ENCODE data around the gene MPDZ. TPM values are rescaled to one million over a fixed set of nuclear protein-coding genes. Genes with fewer than 3 reads are reported as not detected.

The MPDZ gene
- total and polyA plus RNA-seq, 2 of the 4 experiments (the other 2 are of a cell fraction), result 18.8 to 39.3 TPM

- H2AFZ ChIP-seq (replicated peaks; ENCODE audit: low read length, poor library complexity), result peak overlapping the region; percentile 93
- peak overlapping the region; percentile 83 for H3K4me2 ChIP-seq (ENCODE audit: low read depth, low read length)
- H3K23ac ChIP-seq (ENCODE audit: low read depth, low read length), result peak overlapping the region; percentile 93
- peak overlapping the region; percentile 90 for H3K4ac ChIP-seq (ENCODE audit: low read depth, low read length)
- peak overlapping the region; percentile 29; the same call in 1 of the 3 replicates for H2BK15ac ChIP-seq (ENCODE audit: low read depth, low read length)
- DNase-seq, result peak; percentile 74
- peak; percentile 47 for ATAC-seq (ENCODE audit: low read depth)
- H3K9ac ChIP-seq (ENCODE audit: low read depth, low read length), result peak overlapping the region; percentile 81
- no peaks in the 10 kb centered on the region for H3K27me3 ChIP-seq (ENCODE audit: control insufficient read depth, insufficient read depth, low read length)
- H3K27ac ChIP-seq (ENCODE audit: insufficient read depth, low read length), result peak overlapping the region; percentile 89
- POLR2A ChIA-PET (ENCODE audit: unreplicated experiment), result interaction anchor here (0.6 kb wide), 1 partner anchor 63 kb away, joined by 12 read pairs; no protein-coding TSS in a partner anchor
- H3K4me1 ChIP-seq (ENCODE audit: control insufficient read depth, insufficient read depth, low read length), result peaks cover 11% of the 10 kb centered on the region
- H3K9me1 ChIP-seq (ENCODE audit: insufficient read depth, low read length), result no peaks in the 10 kb centered on the region
- H3K14ac ChIP-seq (replicated peaks; ENCODE audit: low read depth, low read length), result peak overlapping the region; percentile 87
- 0% methylated on average over 10 of the region's 67 CpGs; no CpG with 5 or more reads in 1 of the 2 experiments for whole genome bisulfite sequencing, 2 experiments (ENCODE audit: extremely low coverage in 2 of 2, insufficient read length in 1 of 2)
- H4K20me1 ChIP-seq (ENCODE audit: insufficient read depth, low read length), result no peaks in the 10 kb centered on the region
- H4K91ac ChIP-seq (ENCODE audit: insufficient read depth, low read depth, low read length), result peak overlapping the region; percentile 76
- BruUV-seq (replicated peaks), result no TSS peak
- peak overlapping the region; percentile 84 for H2BK5ac ChIP-seq (ENCODE audit: low read depth, low read length, poor library complexity, severe bottlenecking)
- H3K9me3 ChIP-seq (ENCODE audit: control insufficient read depth, insufficient read depth, low read length), result no peaks in the 10 kb centered on the region
- dilution Hi-C loops (cut with HindIII; ENCODE audit: low sequenced_read_pairs, unreplicated experiment) (no loop called here), intact Hi-C loops (cut with micrococcal nuclease) (loop anchor here (10.0 kb wide), 2 partner anchors 154 to 1146 kb away; no protein-coding TSS in a partner anchor), in situ Hi-C loops (cut with MboI; ENCODE audit: low sequenced_read_pairs) (no loop called here)
- H3K56ac ChIP-seq (ENCODE audit: extremely low read depth, insufficient read depth, low read length), result peak overlapping the region; percentile 86
- H2AK5ac ChIP-seq (ENCODE audit: low read depth, low read length), result peak overlapping the region; percentile 82
- H3K36me3 ChIP-seq (ENCODE audit: control insufficient read depth, insufficient read depth, low read length), result no peaks in the 10 kb centered on the region
- peak overlapping the region; percentile 57 for H4K5ac ChIP-seq (ENCODE audit: low read depth, low read length)
- peak overlapping the region; percentile 78 for H2AK9ac ChIP-seq (replicated peaks; ENCODE audit: low read depth, low read length, poor library complexity)
- H4K8ac ChIP-seq (ENCODE audit: low read depth in 2 of 2, low read length in 2 of 2), result peak overlapping the region; percentile 24 to 91
- H2BK120ac ChIP-seq (ENCODE audit: low read depth, low read length), result peak overlapping the region; percentile 79
- H2BK20ac ChIP-seq (ENCODE audit: low read depth, low read length), result peak overlapping the region; percentile 1; the same call in 1 of the 2 replicates
- H3K18ac ChIP-seq (ENCODE audit: low read depth, low read length), result peak overlapping the region; percentile 67
- TF ChIP-seq CHD1 (IDR thresholded peaks at IDR 0.05; ENCODE audit: low read depth, low read length) (0 out of 2 replicates have a peak, but pooled peaks have one; percentile 50), SMC3 (IDR thresholded peaks at IDR 0.05; ENCODE audit: low read depth, low read length) (no peak), RCOR1 (IDR thresholded peaks at IDR 0.05; ENCODE audit: insufficient replicate concordance, low read length) (no peak), POLR2A (IDR thresholded peaks at IDR 0.05; ENCODE audit: low read depth, low read length) (peak; percentile 72), MAZ (IDR thresholded peaks at IDR 0.05; ENCODE audit: borderline replicate concordance, low read depth, low read length) (peak; percentile 36; the same call in 1 of the 2 replicates)
- TF ChIP-seq, protein P1, sequence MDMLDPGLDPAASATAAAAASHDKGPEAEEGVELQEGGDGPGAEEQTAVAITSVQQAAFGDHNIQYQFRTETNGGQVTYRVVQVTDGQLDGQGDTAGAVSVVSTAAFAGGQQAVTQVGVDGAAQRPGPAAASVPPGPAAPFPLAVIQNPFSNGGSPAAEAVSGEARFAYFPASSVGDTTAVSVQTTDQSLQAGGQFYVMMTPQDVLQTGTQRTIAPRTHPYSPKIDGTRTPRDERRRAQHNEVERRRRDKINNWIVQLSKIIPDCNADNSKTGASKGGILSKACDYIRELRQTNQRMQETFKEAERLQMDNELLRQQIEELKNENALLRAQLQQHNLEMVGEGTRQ (IDR thresholded peaks at IDR 0.05; ENCODE audit: low read depth, low read length), result peak; percentile 40; the same call in 1 of the 2 replicates
- TF ChIP-seq, protein P2, sequence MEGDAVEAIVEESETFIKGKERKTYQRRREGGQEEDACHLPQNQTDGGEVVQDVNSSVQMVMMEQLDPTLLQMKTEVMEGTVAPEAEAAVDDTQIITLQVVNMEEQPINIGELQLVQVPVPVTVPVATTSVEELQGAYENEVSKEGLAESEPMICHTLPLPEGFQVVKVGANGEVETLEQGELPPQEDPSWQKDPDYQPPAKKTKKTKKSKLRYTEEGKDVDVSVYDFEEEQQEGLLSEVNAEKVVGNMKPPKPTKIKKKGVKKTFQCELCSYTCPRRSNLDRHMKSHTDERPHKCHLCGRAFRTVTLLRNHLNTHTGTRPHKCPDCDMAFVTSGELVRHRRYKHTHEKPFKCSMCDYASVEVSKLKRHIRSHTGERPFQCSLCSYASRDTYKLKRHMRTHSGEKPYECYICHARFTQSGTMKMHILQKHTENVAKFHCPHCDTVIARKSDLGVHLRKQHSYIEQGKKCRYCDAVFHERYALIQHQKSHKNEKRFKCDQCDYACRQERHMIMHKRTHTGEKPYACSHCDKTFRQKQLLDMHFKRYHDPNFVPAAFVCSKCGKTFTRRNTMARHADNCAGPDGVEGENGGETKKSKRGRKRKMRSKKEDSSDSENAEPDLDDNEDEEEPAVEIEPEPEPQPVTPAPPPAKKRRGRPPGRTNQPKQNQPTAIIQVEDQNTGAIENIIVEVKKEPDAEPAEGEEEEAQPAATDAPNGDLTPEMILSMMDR (conservative IDR thresholded peaks at IDR 0.05; ENCODE audit: low read depth, low read length), result peak; percentile 19; the same call in 1 of the 2 replicates
- peak overlapping the region; percentile 66 for H3K4me3 ChIP-seq (ENCODE audit: insufficient read depth, low read depth, low read length)
- H3K79me1 ChIP-seq (ENCODE audit: low read depth in 1 of 2, low read length in 2 of 2), result peaks cover 11 to 27% of the 10 kb centered on the region in 2 experiments; a peak in 3 of 4 replicates
- CTCF ChIA-PET, result no interaction called here
Measured at GRCh38 chr9:13278368-13279246, 885 bp downstream of the MPDZ start.
